T-helper 22 cell (primary cell): ENCODE measurements around the gene RGS12.

Source experiments
- DNase-seq: peaks from one replicate; pipeline ENCODE4 v3.0.0-alpha.2; 2020; ENCODE audit warnings: low read depth

RGS12 gene

GRCh38 chr4:3276986-3277385 lies 15.8 kb upstream of the RGS12 start:
- DNase-seq: no peak

GRCh38 chr4:3280466-3280865 lies 12.4 kb upstream of the RGS12 start:
- no peak for DNase-seq

GRCh38 chr4:3283483-3283882 lies 9.3 kb upstream of the RGS12 start:
- DNase-seq: no peak

DNA sequence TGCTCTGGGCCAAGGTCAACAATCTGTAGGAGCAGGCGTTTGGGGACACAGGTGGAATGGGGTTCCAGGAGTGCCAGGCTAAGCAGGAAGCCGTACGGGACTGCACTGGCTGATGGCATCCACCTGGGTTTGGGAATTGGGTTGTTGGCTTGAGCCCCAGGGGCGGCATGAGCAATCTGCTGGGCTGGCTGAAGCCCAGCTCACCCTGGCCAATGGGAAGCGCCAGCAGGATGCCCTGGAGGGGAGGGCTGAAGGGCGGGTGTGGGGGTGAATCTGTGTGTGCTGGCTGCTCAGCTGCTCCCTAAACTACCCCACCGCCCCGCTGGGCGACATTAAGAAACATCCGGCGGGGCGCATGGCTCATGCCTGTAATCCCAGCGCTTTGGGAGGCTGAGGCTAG lies 8.9 kb upstream of the RGS12 start:
- no peak for DNase-seq

- no peak for DNase-seq
These were observed 7.9 kb upstream of the RGS12 start for GRCh38 chr4:3284734-3285557.

- DNase-seq: no peak
These were observed 7.1 kb upstream of the RGS12 start for GRCh38 chr4:3285558-3286334.

GRCh38 chr4:3286335-3287175 lies 6.3 kb upstream of the RGS12 start:
- DNase-seq: no peak

DNA sequence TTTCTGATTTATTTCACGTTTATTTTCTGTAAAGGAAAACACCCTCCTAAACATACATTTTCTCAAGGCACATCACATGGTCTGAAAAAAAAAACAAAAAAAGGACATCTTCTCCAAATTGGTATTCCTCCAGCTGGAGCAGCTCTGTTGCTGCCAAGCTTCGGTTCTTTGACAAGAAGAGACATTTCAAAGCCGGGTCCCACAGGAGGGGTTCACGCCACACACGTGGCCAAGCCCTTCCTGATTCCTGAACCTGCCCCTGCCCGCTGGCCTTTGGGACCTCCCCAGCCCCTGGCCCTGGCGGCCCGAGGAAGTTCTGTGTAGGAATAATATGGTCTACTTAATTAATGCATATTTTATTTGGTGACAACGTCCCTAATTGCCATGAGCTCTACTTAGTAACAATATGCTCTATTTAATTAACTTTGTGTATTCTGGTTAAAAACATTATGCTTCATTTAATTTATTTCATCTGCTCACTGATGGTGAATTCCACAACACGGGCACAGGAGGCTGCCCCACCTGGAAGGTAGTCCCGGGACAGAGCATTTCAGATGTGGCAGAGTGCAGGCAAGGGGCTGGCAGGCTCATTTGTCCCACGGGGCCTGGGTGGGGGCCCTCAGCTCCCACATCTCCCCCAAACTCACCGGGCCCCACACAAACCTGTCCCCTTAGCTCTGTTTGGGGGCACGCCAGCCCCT lies 5.4 kb upstream of the RGS12 start:
- DNase-seq: no peak

- no peak for DNase-seq
These were observed 4.8 kb upstream of the RGS12 start for GRCh38 chr4:3287972-3288570.

GRCh38 chr4:3288571-3289094 lies 4.2 kb upstream of the RGS12 start:
- no peak for DNase-seq

DNA sequence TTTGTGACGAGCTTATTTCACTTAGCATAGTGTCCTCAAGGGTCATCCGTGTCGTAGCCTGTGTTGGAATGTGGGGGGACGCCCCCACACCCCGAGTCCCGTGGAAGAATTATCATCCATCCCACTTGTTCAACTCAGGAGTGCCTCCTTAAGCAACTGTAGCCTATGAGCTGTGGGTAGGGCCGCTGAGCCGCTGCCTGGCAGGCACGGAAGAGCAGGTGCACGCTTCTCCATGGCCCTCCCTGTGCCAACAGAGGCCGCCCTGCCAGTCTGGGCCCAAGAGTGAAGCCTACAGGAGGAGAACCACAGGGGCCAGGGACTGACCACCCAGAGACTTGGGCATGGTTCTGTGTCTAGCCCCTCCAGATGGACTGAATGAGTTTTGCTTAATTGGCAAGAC lies 2.3 kb upstream of the RGS12 start:
- no peak for DNase-seq

DNA sequence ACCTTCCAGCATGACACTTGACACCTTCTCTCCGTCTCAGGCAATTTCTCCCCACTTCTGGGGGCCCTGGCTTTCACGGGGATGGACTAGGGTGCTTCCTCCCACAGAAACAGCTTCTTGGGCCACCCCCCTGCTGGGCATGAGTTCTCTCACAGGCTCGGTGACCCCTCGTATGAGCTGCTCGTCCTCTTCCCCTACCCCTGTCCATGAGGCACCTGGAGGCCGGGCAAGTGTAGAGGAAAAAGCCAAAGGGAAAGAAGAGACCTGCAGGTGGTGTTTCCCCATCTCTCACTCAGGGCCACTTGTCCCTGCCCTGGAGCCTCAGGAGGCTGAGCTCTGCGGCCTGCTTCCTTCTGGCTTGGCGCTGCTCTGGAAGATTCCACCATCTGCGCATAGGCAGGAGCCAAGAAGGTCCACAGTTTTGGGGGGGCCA lies 1.9 kb upstream of the RGS12 start:
- no peak for DNase-seq

DNA sequence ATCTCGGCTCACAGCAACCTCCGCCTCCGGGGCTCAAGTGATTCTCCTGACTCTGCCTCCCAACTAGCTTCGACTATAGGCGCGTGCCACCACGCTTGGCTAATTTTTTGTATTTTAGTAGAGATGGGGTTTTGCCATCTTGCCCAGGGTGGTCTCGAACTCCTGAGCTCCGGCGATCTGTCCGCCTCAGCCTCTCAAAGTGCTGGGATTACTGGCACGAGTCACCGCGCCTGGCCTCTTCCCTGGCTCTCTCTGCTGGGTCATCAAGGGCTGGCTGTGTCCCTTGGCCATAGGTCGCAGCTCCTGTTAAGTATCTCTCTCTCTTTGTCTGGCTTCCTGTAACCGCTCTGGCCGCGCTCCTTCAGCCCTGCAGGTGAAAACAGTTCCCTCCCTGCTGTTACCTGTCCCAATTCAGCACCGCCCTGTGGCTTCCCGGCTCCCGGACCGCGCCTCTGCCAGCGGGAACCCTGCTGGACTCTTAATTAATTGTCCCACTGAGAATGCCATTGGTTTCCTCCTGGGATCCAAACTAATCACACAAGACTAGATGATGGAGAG lies 1.3 kb upstream of the RGS12 start:
- no peak for DNase-seq

DNA sequence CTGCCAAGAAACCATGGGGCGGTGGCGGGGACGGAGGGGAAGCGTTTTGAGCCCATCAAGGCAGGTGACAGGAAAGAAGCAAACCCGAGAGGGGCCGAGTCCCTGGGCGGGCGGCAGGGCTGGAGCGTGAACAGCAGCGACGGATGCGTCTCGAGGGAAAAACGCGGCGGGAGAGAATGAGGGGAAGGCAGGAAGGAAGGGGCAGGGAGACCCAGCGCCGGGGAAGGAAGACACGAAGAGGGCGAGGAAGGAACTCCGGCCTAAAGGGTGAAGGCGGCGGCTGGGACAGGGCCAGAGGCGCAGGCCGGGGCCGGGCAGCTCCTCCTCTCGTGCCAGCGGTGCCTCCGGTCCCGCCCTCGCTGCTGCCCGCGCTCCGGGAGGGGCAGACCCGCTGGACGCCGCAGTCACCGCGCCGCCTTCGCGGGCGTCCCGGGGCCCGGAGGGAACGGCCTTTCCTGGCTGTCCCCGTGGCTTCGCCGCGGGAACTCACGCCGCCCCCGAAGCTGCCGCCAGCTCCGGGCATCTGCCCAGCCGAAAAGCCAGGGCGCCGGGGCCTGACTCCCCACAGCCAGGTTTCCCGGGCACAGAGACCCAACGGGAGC lies 751 bp upstream of the RGS12 start:
- DNase-seq: no peak

DNA sequence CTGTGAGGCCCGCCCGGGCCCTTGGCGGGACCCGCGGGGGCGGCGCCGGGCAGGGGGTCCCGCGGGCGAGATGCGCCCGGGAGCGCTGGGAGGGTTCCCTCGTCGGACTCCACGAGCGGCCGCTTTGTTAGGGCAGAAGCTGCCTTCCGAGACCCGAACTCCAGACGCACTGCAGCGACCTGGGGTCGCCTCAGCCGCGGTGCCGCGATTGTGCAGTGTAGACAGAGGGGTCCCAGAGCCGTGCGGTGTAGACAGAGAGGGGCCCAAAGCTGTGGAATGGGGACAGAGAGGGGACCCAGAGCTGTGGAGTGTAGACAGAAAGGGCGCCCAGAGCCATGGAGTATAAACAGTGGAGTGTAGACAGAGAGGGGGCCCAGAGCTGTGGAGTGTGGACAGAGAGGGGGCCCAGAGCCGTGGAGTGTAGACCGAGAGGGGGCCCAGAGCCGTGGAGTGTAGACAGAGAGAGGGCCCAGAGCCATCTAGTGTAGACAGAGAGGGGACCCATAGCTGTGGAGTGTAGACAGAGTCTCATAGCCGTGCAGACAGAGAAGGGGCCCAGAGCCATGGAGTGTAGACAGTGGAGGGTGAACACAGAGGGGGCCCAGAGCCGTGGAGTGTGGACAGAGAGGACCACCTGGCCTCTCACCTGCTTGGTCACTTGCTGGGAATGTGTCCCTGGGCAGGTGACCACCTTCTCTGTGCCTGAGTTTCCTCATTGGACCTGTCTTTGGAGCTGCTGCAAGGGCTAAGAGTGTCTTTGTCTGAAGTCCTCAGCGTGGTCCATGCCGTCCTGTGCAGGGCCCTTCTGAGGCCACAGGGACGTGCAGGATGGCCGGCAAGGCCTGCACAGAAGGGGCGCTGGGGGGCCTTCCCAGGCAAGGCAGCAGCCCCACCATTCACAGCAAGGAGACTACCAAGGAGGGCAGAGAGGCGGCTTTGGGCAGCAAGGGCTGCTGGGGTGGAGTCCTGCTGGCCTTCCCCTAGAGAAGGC lies 875 bp downstream of the RGS12 start:
- no peak for DNase-seq

GRCh38 chr4:3294401-3295241 lies 1.8 kb downstream of the RGS12 start:
- DNase-seq: no peak

- no peak for DNase-seq
These were observed 3.2 kb downstream of the RGS12 start for GRCh38 chr4:3295837-3296624.
